GM19452 (cell line): ENCODE measurements around the gene GLRX3.
"Not testable (repeated sequence)": the region's sequence is repeated elsewhere in the genome, so short reads cannot be mapped to it uniquely, and the experiment has no call there.

Experiments used
- ATAC-seq: cut with Tn5 transposase; IDR thresholded peaks from one replicate; pipeline ENCODE4 v1.9.1; 2021; ENCODE audit not compliant: unreplicated experiment

The GLRX3 gene

GRCh38 chr10:130136226-130137089, at the start of gene GLRX3:
Gene GLRX3 (plus strand): TSS chr10:130136391. CDS start chr10:130136421, 30 bp downstream.
- peak; percentile 89 for ATAC-seq

- not testable (repeated sequence) for ATAC-seq
These were observed 45.6 kb upstream of the GLRX3 start for GRCh38 chr10:130090565-130090964.

GRCh38 chr10:130099344-130099743, 36.8 kb upstream of the GLRX3 start:
- no peak for ATAC-seq

GRCh38 chr10:130105724-130106123, 30.5 kb upstream of the GLRX3 start:
- ATAC-seq, result no peak

- not testable (repeated sequence) for ATAC-seq
These were observed 28.0 kb upstream of the GLRX3 start for GRCh38 chr10:130108146-130108545.

GRCh38 chr10:130108934-130109604, 27.1 kb upstream of the GLRX3 start:
- no peak for ATAC-seq

- no peak for ATAC-seq
These were observed 26.4 kb upstream of the GLRX3 start for GRCh38 chr10:130109796-130110245.

GRCh38 chr10:130110246-130111112, 25.7 kb upstream of the GLRX3 start, which contains the start of gene C10orf143:
Gene C10orf143 (minus strand): TSS chr10:130110830. CDS start chr10:130110772, 58 bp downstream.
- peak; percentile 84 for ATAC-seq

GRCh38 chr10:130111113-130111851, 24.9 kb upstream of the GLRX3 start:
- peak; percentile 81 for ATAC-seq

GRCh38 chr10:130111852-130112180, 24.4 kb upstream of the GLRX3 start:
- no peak for ATAC-seq

GRCh38 chr10:130112821-130113220, 23.4 kb upstream of the GLRX3 start:
- no peak for ATAC-seq

GRCh38 chr10:130116942-130117341, 19.2 kb upstream of the GLRX3 start:
- not testable (repeated sequence) for ATAC-seq

- not testable (repeated sequence) for ATAC-seq
These were observed 18.7 kb upstream of the GLRX3 start for GRCh38 chr10:130117535-130117934.

- ATAC-seq, result no peak
These were observed 14.6 kb upstream of the GLRX3 start for GRCh38 chr10:130121486-130122079.

GRCh38 chr10:130127364-130128061, 8.7 kb upstream of the GLRX3 start:
- peak; percentile 93 for ATAC-seq

- no peak for ATAC-seq
These were observed 8.0 kb upstream of the GLRX3 start for GRCh38 chr10:130128062-130128781.

- ATAC-seq, result no peak
These were observed 7.3 kb upstream of the GLRX3 start for GRCh38 chr10:130128922-130129321.

GRCh38 chr10:130135676-130136225, 440 bp upstream of the GLRX3 start:
- ATAC-seq, result peak; percentile 12

GRCh38 chr10:130137090-130137448, 878 bp downstream of the GLRX3 start:
- ATAC-seq, result no peak
